GM20000 (cell line): ENCODE results near the gene DGKI.

ENCODE experiments used
- DNase-seq: peaks from one replicate; pipeline ENCODE4 v3.0.0; 2012; ENCODE audit warnings: low spot score
- TF ChIP-seq, protein P1 (sequence below): IDR thresholded peaks from 2 replicates; pipeline ENCODE4 v1.5.1; 2012; ENCODE audit warnings: mild to moderate bottlenecking, control low read depth; ENCODE audit errors: extremely low read depth, missing control alignments

Gene DGKI

DNA sequence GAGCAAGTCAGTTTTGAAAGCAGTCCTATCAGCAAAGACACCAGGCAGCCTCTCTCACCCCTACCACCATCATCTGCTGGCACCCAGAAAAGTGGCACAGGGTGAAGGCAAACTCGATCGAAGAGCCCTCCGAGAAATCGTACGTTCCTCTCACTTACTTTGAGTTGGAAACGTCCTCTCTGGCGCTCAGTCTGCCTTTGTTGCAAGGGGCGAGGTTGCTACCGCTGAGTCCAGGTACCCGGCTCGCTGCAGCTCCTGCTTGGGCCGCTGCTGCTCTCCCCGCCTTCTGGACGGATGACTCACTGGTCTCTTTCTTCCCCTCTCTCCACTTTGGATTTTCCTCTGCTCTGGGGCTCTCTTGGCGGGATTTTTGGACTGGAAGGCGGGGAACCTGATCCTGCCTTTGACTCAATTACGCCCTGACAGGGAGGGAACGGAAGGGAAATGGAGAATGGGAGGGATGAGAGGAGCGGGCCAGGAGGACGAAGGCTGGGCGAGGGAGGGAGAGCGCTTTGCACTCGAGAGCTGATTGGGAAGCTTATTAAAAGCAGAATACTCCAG is 503.4 kb downstream of the DGKI start, which contains the start of gene PTN:
TSS of gene PTN (minus strand) at position 453 of the 561 bp plus-strand sequence. CDS start 88,760 bp downstream, outside the sequence.
- TF ChIP-seq, protein P1, sequence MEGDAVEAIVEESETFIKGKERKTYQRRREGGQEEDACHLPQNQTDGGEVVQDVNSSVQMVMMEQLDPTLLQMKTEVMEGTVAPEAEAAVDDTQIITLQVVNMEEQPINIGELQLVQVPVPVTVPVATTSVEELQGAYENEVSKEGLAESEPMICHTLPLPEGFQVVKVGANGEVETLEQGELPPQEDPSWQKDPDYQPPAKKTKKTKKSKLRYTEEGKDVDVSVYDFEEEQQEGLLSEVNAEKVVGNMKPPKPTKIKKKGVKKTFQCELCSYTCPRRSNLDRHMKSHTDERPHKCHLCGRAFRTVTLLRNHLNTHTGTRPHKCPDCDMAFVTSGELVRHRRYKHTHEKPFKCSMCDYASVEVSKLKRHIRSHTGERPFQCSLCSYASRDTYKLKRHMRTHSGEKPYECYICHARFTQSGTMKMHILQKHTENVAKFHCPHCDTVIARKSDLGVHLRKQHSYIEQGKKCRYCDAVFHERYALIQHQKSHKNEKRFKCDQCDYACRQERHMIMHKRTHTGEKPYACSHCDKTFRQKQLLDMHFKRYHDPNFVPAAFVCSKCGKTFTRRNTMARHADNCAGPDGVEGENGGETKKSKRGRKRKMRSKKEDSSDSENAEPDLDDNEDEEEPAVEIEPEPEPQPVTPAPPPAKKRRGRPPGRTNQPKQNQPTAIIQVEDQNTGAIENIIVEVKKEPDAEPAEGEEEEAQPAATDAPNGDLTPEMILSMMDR = no peak
- DNase-seq = no peak

DNA sequence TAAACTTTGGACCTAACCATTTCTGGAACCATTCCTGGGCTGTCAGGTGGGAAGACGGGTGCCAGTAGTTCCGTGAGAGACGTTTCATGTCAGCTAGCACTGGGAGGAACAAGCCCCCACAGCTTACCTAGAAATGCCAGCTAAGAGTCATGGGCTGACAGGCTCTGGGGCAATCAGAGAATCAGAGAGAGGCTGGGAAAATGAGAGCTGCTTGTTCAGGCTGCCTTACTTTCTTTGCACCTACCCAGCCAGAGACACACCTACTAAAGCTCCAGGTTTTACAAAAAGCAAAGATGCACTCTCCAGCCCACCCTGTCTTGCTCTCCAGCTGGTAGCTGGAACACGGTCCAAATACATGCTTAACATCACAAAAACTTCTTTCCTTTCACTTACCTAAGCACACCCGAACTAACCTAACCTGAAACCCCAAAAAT is 503.9 kb downstream of the DGKI start:
- TF ChIP-seq, protein P1 = no peak

DNA sequence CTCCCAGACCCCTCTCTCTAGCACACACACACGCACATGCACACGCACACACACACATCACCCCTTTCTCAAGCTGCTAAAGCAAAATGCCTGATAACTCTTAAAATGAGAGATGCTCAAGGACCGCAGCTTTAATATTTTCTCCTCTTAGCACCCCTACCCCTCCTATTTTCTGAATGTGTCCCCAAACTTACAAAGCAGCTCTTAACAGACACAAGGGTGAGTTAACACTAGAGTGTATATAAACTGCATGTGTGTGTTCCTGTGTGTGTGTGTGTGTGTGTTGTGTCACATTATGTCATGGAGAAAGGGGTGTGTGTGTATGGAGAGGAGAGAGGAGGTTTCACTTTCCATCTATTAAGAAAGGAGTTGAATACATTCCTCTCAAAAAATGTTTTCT is 504.5 kb downstream of the DGKI start:
- DNase-seq = no peak
- TF ChIP-seq, protein P1 = no peak

More for the DNA sequence above, 503.9 kb downstream of the DGKI start:
- no peak for DNase-seq

DNA sequence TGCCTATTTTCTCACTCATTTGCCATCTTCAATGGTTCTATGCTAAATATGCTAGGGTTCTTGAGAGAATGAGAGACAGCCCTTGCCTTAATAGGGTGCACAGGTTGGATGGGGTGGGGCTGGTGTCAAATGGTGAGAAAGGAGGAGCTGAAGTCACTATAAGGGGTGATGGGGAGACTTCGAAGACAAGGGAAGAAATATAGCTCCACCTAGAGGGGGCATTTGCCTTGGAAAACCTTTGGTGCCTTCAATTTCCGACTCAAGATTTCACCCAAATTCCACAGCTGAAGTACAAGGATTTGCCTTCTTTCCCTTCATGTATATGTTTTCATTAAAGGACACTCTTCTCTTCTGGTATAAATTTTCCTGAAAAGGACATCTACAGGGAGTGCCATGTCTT is 508.9 kb downstream of the DGKI start:
- no peak for DNase-seq

DNA sequence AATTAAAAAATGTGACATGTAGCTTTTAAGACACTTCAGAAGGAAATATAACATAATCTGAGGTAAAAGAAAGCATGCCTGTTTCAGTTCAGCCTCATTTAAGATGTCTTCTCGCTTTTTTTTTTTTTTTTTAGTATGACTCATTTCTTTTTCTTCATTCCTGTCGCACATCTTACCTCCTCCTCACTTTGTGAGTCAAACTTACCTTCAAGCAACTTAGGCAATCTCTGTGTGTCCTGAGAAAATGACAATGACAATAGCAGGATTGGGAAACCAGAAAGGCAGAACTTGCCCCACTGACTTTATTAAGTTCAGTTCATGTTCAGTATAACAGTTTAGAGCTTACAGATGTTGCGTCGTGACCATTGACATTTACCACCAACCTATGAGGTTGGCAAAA is 511.0 kb downstream of the DGKI start:
- TF ChIP-seq, protein P1 = no peak

More for the DNA sequence above, 508.9 kb downstream of the DGKI start:
- TF ChIP-seq, protein P1 = no peak

DNA sequence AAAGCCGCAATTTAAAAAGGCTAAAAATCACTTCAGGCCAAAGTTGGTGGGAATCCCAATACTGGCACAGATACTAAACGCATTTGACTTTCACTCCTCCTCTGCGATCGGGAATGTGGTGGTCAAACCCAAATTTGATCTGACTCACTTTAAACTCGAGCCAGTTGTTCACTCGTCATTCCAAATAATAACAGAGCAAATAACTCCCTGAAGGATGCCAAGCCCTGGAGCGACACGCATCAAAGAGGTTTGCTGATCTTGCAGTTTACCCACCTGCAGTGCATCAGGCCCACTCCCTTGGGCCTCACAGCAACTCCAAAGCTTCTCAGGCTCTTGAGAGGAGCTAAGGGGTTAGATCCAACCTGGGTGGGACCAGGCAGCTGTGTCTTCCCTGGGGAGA is 515.4 kb downstream of the DGKI start:
- TF ChIP-seq, protein P1 = no peak
- no peak for DNase-seq

More for the DNA sequence above, 511.0 kb downstream of the DGKI start:
- DNase-seq = no peak
